Panc1 (cell line): Measurements from ENCODE around the gene TMEM41B. TPM values are rescaled to one million over a fixed set of nuclear protein-coding genes. Genes with fewer than 3 reads are reported as not detected.

Experiments used
- ATAC-seq: fragments of 200-7000 bp; cut with Tn5 transposase; 2 replicates; pipeline ENCODE4 v1.9.1; 2020; ENCODE audit warnings: mild to moderate bottlenecking, moderate library complexity
- BruUV-seq: library from RNA; stranded (reverse); fragments of 400-500 nt; replicated peaks from 2 replicates; lab custom pipeline; 2021; lab: Mats Ljungman, UMichigan
- CTCF ChIA-PET: fragments of 300-600 bp; sonication (Branson Sonifier 250); formaldehyde crosslinking; loops from one replicate; lab custom pipeline; 2022; ENCODE audit warnings: antibody characterized with exemption; lab: Charles Lee
- POLR2A ChIA-PET: fragments of 300-600 bp; sonication (Branson Sonifier 250); formaldehyde crosslinking; loops from one replicate; lab custom pipeline; 2022; ENCODE audit warnings: antibody characterized with exemption; lab: Charles Lee
- DNase-seq: peaks from one replicate; pipeline ENCODE4 v3.0.0-alpha.2; 2010; ENCODE audit warnings: low read depth, low spot score
- H3K27ac ChIP-seq: 2 replicates; pipeline ENCODE4 v1.5.1; 2011; ENCODE audit warnings: mild to moderate bottlenecking, low read length, inconsistent platforms
- H3K27me3 ChIP-seq: fragments of 200-500 bp; sonication (Bioruptor generic); 2 replicates; pipeline ENCODE4 v1.6.0; 2014; ENCODE audit warnings: low read length, inconsistent platforms; ENCODE audit not compliant: control insufficient read depth, insufficient read depth
- H3K36me3 ChIP-seq: fragments of 200-500 bp; sonication (Bioruptor generic); 2 replicates; pipeline ENCODE4 v1.5.1; 2014; ENCODE audit warnings: inconsistent platforms, mild to moderate bottlenecking, low read length, moderate library complexity; ENCODE audit not compliant: control insufficient read depth, insufficient read depth
- H3K4me1 ChIP-seq: 2 replicates; pipeline ENCODE4 v1.5.1; 2011; ENCODE audit warnings: inconsistent platforms, mild to moderate bottlenecking, low read length, moderate library complexity; ENCODE audit not compliant: control insufficient read depth, insufficient read depth
- H3K4me3 ChIP-seq, 2 experiments: 2 replicates each; pipeline ENCODE4 v1.5.1; 2011 to 2012; ENCODE audit warnings: low read depth in 2 of 2, low read length in 2 of 2, mild to moderate bottlenecking in 2 of 2, inconsistent platforms in 1 of 2, moderate library complexity in 1 of 2
- H3K9me3 ChIP-seq: fragments of 200-500 bp; sonication (Bioruptor generic); 2 replicates; pipeline ENCODE4 v1.5.1; 2014; ENCODE audit warnings: low read depth, mild to moderate bottlenecking, inconsistent platforms, low read length, moderate library complexity; ENCODE audit not compliant: control insufficient read depth, insufficient read depth
- CTCF ChIP-seq: fragments of 450-650 bp; IDR thresholded peaks from 2 replicates; pipeline ENCODE4 v1.5.1; 2017; ENCODE audit warnings: mild to moderate bottlenecking
- POLR2AphosphoS5 ChIP-seq: IDR thresholded peaks from 2 replicates; pipeline ENCODE4 v1.6.1; 2012; ENCODE audit warnings: mild to moderate bottlenecking, low read depth, low read length, moderate library complexity
- SIN3A ChIP-seq: IDR thresholded peaks from 2 replicates; pipeline ENCODE4 v1.6.1; 2012; ENCODE audit warnings: low read depth, mild to moderate bottlenecking, low read length, moderate library complexity, borderline replicate concordance; ENCODE audit not compliant: insufficient read depth
- TCF7L2 ChIP-seq: IDR thresholded peaks from 2 replicates; pipeline ENCODE4 v1.6.1; 2011; ENCODE audit warnings: mild to moderate bottlenecking, low read depth, low read length, inconsistent platforms
- in situ Hi-C: cut with HindIII; loops from 2 replicates; pipeline ENCODE4 v1.10.0; 2016; ENCODE audit warnings: low sequenced_read_pairs, low pct_unique_long_range_greater_than_20kb
- intact Hi-C: fragments of 100-400 bp; cut with micrococcal nuclease; formaldehyde crosslinking; loops from one replicate; pipeline ENCODE4 v1.10.0; 2022; ENCODE audit not compliant: unreplicated experiment
- total RNA-seq: library from RNA; stranded (reverse); gene quantifications from one replicate; pipeline ENCODE4 v1.2.1, GENCODE V29; 2021; ENCODE audit not compliant: unreplicated experiment
- TF ChIP-seq, protein P1 (sequence below), 2 experiments: IDR thresholded peaks; 2 replicates each; pipeline ENCODE4 v1.6.1; 2011 to 2012; ENCODE audit warnings: low read depth in 2 of 2, control low read depth in 1 of 2, low read length in 1 of 2, mild to moderate bottlenecking in 1 of 2, moderate library complexity in 1 of 2; ENCODE audit not compliant: insufficient read depth in 1 of 2

The TMEM41B gene
- total RNA-seq, 1 experiment from 2014 or later, result 126 TPM

- TSS peak; percentile 47 for BruUV-seq
- in situ Hi-C loops (no loop called here), intact Hi-C loops (no loop called here)
- DNase-seq (no peak), ATAC-seq (no peak)
- peaks cover 14% of the 10 kb centered on the region for H3K4me1 ChIP-seq
- TF ChIP-seq, protein P1, sequence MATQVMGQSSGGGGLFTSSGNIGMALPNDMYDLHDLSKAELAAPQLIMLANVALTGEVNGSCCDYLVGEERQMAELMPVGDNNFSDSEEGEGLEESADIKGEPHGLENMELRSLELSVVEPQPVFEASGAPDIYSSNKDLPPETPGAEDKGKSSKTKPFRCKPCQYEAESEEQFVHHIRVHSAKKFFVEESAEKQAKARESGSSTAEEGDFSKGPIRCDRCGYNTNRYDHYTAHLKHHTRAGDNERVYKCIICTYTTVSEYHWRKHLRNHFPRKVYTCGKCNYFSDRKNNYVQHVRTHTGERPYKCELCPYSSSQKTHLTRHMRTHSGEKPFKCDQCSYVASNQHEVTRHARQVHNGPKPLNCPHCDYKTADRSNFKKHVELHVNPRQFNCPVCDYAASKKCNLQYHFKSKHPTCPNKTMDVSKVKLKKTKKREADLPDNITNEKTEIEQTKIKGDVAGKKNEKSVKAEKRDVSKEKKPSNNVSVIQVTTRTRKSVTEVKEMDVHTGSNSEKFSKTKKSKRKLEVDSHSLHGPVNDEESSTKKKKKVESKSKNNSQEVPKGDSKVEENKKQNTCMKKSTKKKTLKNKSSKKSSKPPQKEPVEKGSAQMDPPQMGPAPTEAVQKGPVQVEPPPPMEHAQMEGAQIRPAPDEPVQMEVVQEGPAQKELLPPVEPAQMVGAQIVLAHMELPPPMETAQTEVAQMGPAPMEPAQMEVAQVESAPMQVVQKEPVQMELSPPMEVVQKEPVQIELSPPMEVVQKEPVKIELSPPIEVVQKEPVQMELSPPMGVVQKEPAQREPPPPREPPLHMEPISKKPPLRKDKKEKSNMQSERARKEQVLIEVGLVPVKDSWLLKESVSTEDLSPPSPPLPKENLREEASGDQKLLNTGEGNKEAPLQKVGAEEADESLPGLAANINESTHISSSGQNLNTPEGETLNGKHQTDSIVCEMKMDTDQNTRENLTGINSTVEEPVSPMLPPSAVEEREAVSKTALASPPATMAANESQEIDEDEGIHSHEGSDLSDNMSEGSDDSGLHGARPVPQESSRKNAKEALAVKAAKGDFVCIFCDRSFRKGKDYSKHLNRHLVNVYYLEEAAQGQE (IDR thresholded peaks at IDR 0.05; ENCODE audit: insufficient read depth in 1 of 2, low read depth in 2 of 2, low read length in 1 of 2), result no peak
- TF ChIP-seq TCF7L2 (no peak), SIN3A (no peak), POLR2AphosphoS5 (no peak), CTCF (no peak)
- H3K27me3 ChIP-seq, result no peaks in the 10 kb centered on the region
- no peaks in the 10 kb centered on the region for H3K9me3 ChIP-seq
- no peaks in the 10 kb centered on the region for H3K36me3 ChIP-seq
- ChIA-PET CTCF (no interaction called here), POLR2A (interaction anchor here (0.6 kb wide), 1 partner anchor 115 kb away, joined by 3 read pairs; no protein-coding TSS in a partner anchor)
- no peak overlapping the region for H3K27ac ChIP-seq
- no peak overlapping the region for H3K4me3 ChIP-seq
These were observed 64.2 kb downstream of the TMEM41B start for GRCh38 chr11:9250139-9250582.

- no TSS peak for BruUV-seq
These were observed 65.1 kb downstream of the TMEM41B start for GRCh38 chr11:9249252-9249651.

More at GRCh38 chr11:9249252-9249651, 65.1 kb downstream of the TMEM41B start:
- intact Hi-C loops, result no loop called here
- H3K27me3 ChIP-seq, result no peaks in the 10 kb centered on the region
- ChIA-PET POLR2A (interaction anchor here (0.7 kb wide), 1 partner anchor 223 kb away, joined by 5 read pairs; no protein-coding TSS in a partner anchor), CTCF (no interaction called here)
- no peak overlapping the region for H3K27ac ChIP-seq
- DNase-seq (no peak), ATAC-seq (no peak)
- in situ Hi-C loops, result no loop called here
- H3K4me1 ChIP-seq, result peaks cover 14% of the 10 kb centered on the region
- no peaks in the 10 kb centered on the region for H3K9me3 ChIP-seq
- no peak for TF ChIP-seq CTCF
- TF ChIP-seq, protein P1 (IDR thresholded peaks at IDR 0.05; ENCODE audit: insufficient read depth in 1 of 2, low read depth in 2 of 2, low read length in 1 of 2), result no peak
- TF ChIP-seq SIN3A, result no peak
- H3K4me3 ChIP-seq, result no peak overlapping the region
- H3K36me3 ChIP-seq, result no peaks in the 10 kb centered on the region
